Right lobe of liver (tissue), 6 donors: ENCODE data around the gene SFRP4. TPM values are rescaled to one million over a fixed set of nuclear protein-coding genes. Genes with fewer than 3 reads are reported as not detected.
"Not testable (repeated sequence)": the region's sequence is repeated elsewhere in the genome, so short reads cannot be mapped to it uniquely, and the experiment has no call there.

Experiments used
- ATAC-seq, 4 donors: fragments of 200-7000 bp; cut with Tn5 transposase; one replicate each; pipeline ENCODE4 v1.9.1; 2020; ENCODE audit warnings: mild to moderate bottlenecking in 4 of 4, moderate library complexity in 4 of 4
- DNase-seq, 3 donors: peaks; one replicate each; pipeline ENCODE4 v3.0.0-alpha.2; 2020
- H3K27ac ChIP-seq, 3 donors: fragments of 200-600 bp; one replicate each; pipeline ENCODE4 v1.8.0; 2022
- H3K27me3 ChIP-seq, 2 donors: fragments of 200-600 bp; one replicate each; pipeline ENCODE4 v1.8.0; 2022
- H3K36me3 ChIP-seq, 4 donors: fragments of 200-600 bp; sonication (generic) in 1 of 4; one replicate each; pipeline versions ENCODE4 v1.5.1 to v1.8.0; 2017 to 2022; ENCODE audit warnings: control low read depth in 1 of 4
- H3K4me1 ChIP-seq, 4 donors: fragments of 200-600 bp; sonication (generic) in 1 of 4; one replicate each; pipeline versions ENCODE4 v1.5.1 to v1.8.0; 2017 to 2022; ENCODE audit warnings: control low read depth in 1 of 4
- H3K4me3 ChIP-seq, 3 donors: fragments of 200-600 bp; one replicate each; pipeline ENCODE4 v1.8.0; 2022
- H3K9me3 ChIP-seq, 4 donors: fragments of 200-600 bp; sonication (generic) in 1 of 4; one replicate each; pipeline versions ENCODE4 v1.5.1 to v1.8.0; 2017 to 2022; ENCODE audit warnings: control low read depth in 1 of 4
- CTCF ChIP-seq, 4 donors: fragments of 200-600 bp in 3 of 4; fragments of 450-650 bp in 1 of 4; IDR thresholded peaks; one replicate each; pipeline versions ENCODE4 v1.5.1 to v1.8.0; 2016 to 2022; ENCODE audit warnings: antibody characterized with exemption in 4 of 4, mild to moderate bottlenecking in 2 of 4
- POLR2A ChIP-seq: fragments of 450-650 bp; IDR thresholded peaks from one replicate; pipeline ENCODE4 v1.6.1; 2017; ENCODE audit warnings: antibody characterized with exemption, mild to moderate bottlenecking
- WGBS: methylation state at CpG from one replicate; pipeline ENCODE4 v1.1.6; 2018; ENCODE audit warnings: low coverage, low lambda C conversion rate; ENCODE audit not compliant: insufficient coverage; ENCODE audit errors: missing lambda C conversion rate; 5-methylcytosine and 5-hydroxymethylcytosine counted together
- intact Hi-C, 2 donors: fragments of 100-400 bp; cut with DNase I; formaldehyde crosslinking; loops; one replicate each; pipeline versions ENCODE4 v1.11.2 to v1.14.1; 2022
- total RNA-seq, 6 experiments: library from RNA; depleted of rRNA in 2 of 6; stranded (reverse); fragments of >200 nt in 2 of 6; fragmentation: NEBNext Ultra II Directional in 3 of 6; extraction: Animal tissue kit (Norgen Biotek cat#: 25700) in 3 of 6; gene quantifications; one replicate each; pipeline versions ENCODE4 v1.1.0 to v1.2.4, GENCODE V29; 2016 to 2023
- donor health status: DM: no; HTN: yes; CAD: no.
- donor health status: DM: no; HTN: no; CAD: no.
- donor health status: DM: no; HTN: no; CAD: no.
- donor health status: DM: no; HTN: yes; CAD: no.
- donor health status: DM: no; HTN: yes; CAD: no.

SFRP4 gene
- total RNA-seq, 6 experiments from 2014 or later: 0.15 to 0.46 (median 0.37) TPM; not detected in 1

- 69% methylated on average over 4 of the region's 9 CpGs for WGBS
- no peaks in the 10 kb centered on the region for H3K27me3 ChIP-seq
- no peak overlapping the region for H3K27ac ChIP-seq
- H3K4me1 ChIP-seq: peaks cover 0 to 5% (median 0%) of the 10 kb centered on the region in 4 donors
- DNase-seq (no peak), ATAC-seq (no peak)
- intact Hi-C loops: no loop called here
- H3K4me3 ChIP-seq: no peak overlapping the region
- H3K36me3 ChIP-seq: no peaks in the 10 kb centered on the region
- TF ChIP-seq CTCF (IDR thresholded peaks at IDR 0.05) (no peak), POLR2A (no peak)
- H3K9me3 ChIP-seq: no peaks in the 10 kb centered on the region
Observed at GRCh38 chr7:37957221-37957970, 40.8 kb upstream of the SFRP4 start.

- TF ChIP-seq POLR2A (no peak), CTCF (IDR thresholded peaks at IDR 0.05) (no peak)
Observed at GRCh38 chr7:37956791-37957190, 40.2 kb upstream of the SFRP4 start.

GRCh38 chr7:37954217-37954616, 37.6 kb upstream of the SFRP4 start:
- ATAC-seq, H3K36me3 ChIP-seq, H3K4me1 ChIP-seq, H3K9me3 ChIP-seq, DNase-seq, H3K27me3 ChIP-seq, H3K4me3 ChIP-seq, intact Hi-C loops, H3K27ac ChIP-seq: not testable (repeated sequence)
- 92% methylated on average over 1 of the region's 1 CpG for WGBS

More at GRCh38 chr7:37956791-37957190, 40.2 kb upstream of the SFRP4 start:
- DNase-seq (no peak), ATAC-seq (no peak)
- peaks cover 0 to 5% (median 0%) of the 10 kb centered on the region in 4 donors for H3K4me1 ChIP-seq
- H3K36me3 ChIP-seq: no peaks in the 10 kb centered on the region
- intact Hi-C loops: no loop called here
- no peaks in the 10 kb centered on the region for H3K27me3 ChIP-seq
- no peaks in the 10 kb centered on the region for H3K9me3 ChIP-seq
- no peak overlapping the region for H3K4me3 ChIP-seq
- no peak overlapping the region for H3K27ac ChIP-seq

- intact Hi-C loops: no loop called here
- 72% methylated on average over 2 of the region's 2 CpGs for WGBS
Observed at GRCh38 chr7:37952240-37952639, 35.6 kb upstream of the SFRP4 start.

GRCh38 chr7:37947941-37948210, 31.3 kb upstream of the SFRP4 start:
- no peak for ATAC-seq
- intact Hi-C loops: no loop called here
- Histone ChIP-seq H3K27me3 (no peaks in the 10 kb centered on the region), H3K9me3 (no peaks in the 10 kb centered on the region), H3K36me3 (no peaks in the 10 kb centered on the region), H3K4me3 (no peak overlapping the region), H3K4me1 (peaks cover 0 to 9% (median 1%) of the 10 kb centered on the region in 4 donors), H3K27ac (no peak overlapping the region)
- DNase-seq: no peak
- no CpG with 5 or more reads among the region's 7 CpGs for WGBS
- TF ChIP-seq CTCF (IDR thresholded peaks at IDR 0.05) (no peak), POLR2A (no peak)

More at GRCh38 chr7:37952240-37952639, 35.6 kb upstream of the SFRP4 start:
- no peak for DNase-seq
- no peak overlapping the region for H3K27ac ChIP-seq
- no peaks in the 10 kb centered on the region for H3K36me3 ChIP-seq
- peaks cover 0 to 5% (median 0%) of the 10 kb centered on the region in 4 donors for H3K4me1 ChIP-seq
- no peak for ATAC-seq
- TF ChIP-seq POLR2A (no peak), CTCF (IDR thresholded peaks at IDR 0.05) (no peak)
- no peaks in the 10 kb centered on the region for H3K27me3 ChIP-seq
- no peaks in the 10 kb centered on the region for H3K9me3 ChIP-seq
- no peak overlapping the region for H3K4me3 ChIP-seq
